BLaER1 (cell line): ENCODE results near the gene LRRC4C.

ENCODE experiments used
- H3K27ac ChIP-seq: shearing (Covaris generic); formaldehyde crosslinking; 2 replicates; pipeline ENCODE4 v1.8.1; 2022
- H3K27me3 ChIP-seq: shearing (Covaris generic); formaldehyde crosslinking; 2 replicates; pipeline ENCODE4 v1.8.1; 2022
- H3K36me3 ChIP-seq: shearing (Covaris generic); formaldehyde crosslinking; 2 replicates; pipeline ENCODE4 v1.8.1; 2022
- H3K4me1 ChIP-seq: shearing (Covaris generic); formaldehyde crosslinking; 2 replicates; pipeline ENCODE4 v1.8.1; 2022
- H3K4me2 ChIP-seq: shearing (Covaris generic); formaldehyde crosslinking; 2 replicates; pipeline ENCODE4 v1.8.1; 2022
- H3K4me3 ChIP-seq: shearing (Covaris generic); formaldehyde crosslinking; 2 replicates; pipeline ENCODE4 v1.8.1; 2022
- H3K9ac ChIP-seq: shearing (Covaris generic); formaldehyde crosslinking; 2 replicates; pipeline ENCODE4 v1.8.1; 2022
- H3K9me3 ChIP-seq: shearing (Covaris generic); formaldehyde crosslinking; 2 replicates; pipeline ENCODE4 v1.8.1; 2022
- H4K20me1 ChIP-seq: shearing (Covaris generic); formaldehyde crosslinking; 2 replicates; pipeline ENCODE4 v1.8.1; 2022
- Cebpa-rat ChIP-seq: shearing (Covaris generic); IDR thresholded peaks from 2 replicates; pipeline ENCODE4 v1.8.1; 2022

LRRC4C gene

GRCh38 chr11:41458641-41459040 lies 811 bp downstream of the LRRC4C start:
- no peak overlapping the region for H3K4me3 ChIP-seq
- no peak for TF ChIP-seq Cebpa-rat
- no peak overlapping the region for H3K27ac ChIP-seq
- H3K9me3 ChIP-seq = no peaks in the 10 kb centered on the region
- H3K4me1 ChIP-seq = no peaks in the 10 kb centered on the region
- H3K36me3 ChIP-seq = no peaks in the 10 kb centered on the region
- H3K4me2 ChIP-seq = no peak overlapping the region
- H3K9ac ChIP-seq = no peak overlapping the region
- H3K27me3 ChIP-seq = peaks cover 9% of the 10 kb centered on the region; the same call in 1 of the 2 replicates
- H4K20me1 ChIP-seq = no peaks in the 10 kb centered on the region

GRCh38 chr11:41458154-41458553 lies 1.3 kb downstream of the LRRC4C start:
- Histone ChIP-seq H3K4me1 (no peaks in the 10 kb centered on the region), H3K27me3 (peaks cover 9% of the 10 kb centered on the region; the same call in 1 of the 2 replicates), H3K36me3 (no peaks in the 10 kb centered on the region), H3K9me3 (no peaks in the 10 kb centered on the region), H3K4me3 (no peak overlapping the region), H3K27ac (no peak overlapping the region), H3K9ac (no peak overlapping the region), H3K4me2 (no peak overlapping the region), H4K20me1 (no peaks in the 10 kb centered on the region)
- TF ChIP-seq Cebpa-rat = no peak

GRCh38 chr11:41457216-41458014 lies 2.0 kb downstream of the LRRC4C start:
- no peaks in the 10 kb centered on the region for H3K9me3 ChIP-seq
- H3K27ac ChIP-seq = no peak overlapping the region
- TF ChIP-seq Cebpa-rat = no peak
- H3K4me2 ChIP-seq = no peak overlapping the region
- H3K9ac ChIP-seq = no peak overlapping the region
- H3K27me3 ChIP-seq = peaks cover 9% of the 10 kb centered on the region; the same call in 1 of the 2 replicates
- no peak overlapping the region for H3K4me3 ChIP-seq
- no peaks in the 10 kb centered on the region for H3K4me1 ChIP-seq
- H3K36me3 ChIP-seq = no peaks in the 10 kb centered on the region
- H4K20me1 ChIP-seq = no peaks in the 10 kb centered on the region

GRCh38 chr11:41456269-41456668 lies 3.2 kb downstream of the LRRC4C start:
- no peak overlapping the region for H3K4me2 ChIP-seq
- no peak overlapping the region for H3K4me3 ChIP-seq
- no peaks in the 10 kb centered on the region for H3K36me3 ChIP-seq
- no peak for TF ChIP-seq Cebpa-rat
- H3K9me3 ChIP-seq = no peaks in the 10 kb centered on the region
- no peaks in the 10 kb centered on the region for H3K4me1 ChIP-seq
- no peaks in the 10 kb centered on the region for H4K20me1 ChIP-seq
- peaks cover 9% of the 10 kb centered on the region; the same call in 1 of the 2 replicates for H3K27me3 ChIP-seq
- no peak overlapping the region for H3K9ac ChIP-seq
- H3K27ac ChIP-seq = no peak overlapping the region

- Histone ChIP-seq H3K36me3 (no peaks in the 10 kb centered on the region), H3K9ac (no peak overlapping the region), H3K27ac (no peak overlapping the region), H3K4me1 (no peaks in the 10 kb centered on the region), H3K27me3 (no peaks in the 10 kb centered on the region), H3K9me3 (no peaks in the 10 kb centered on the region), H3K4me2 (no peak overlapping the region), H3K4me3 (no peak overlapping the region), H4K20me1 (no peaks in the 10 kb centered on the region)
- TF ChIP-seq Cebpa-rat = no peak
These were observed 8.4 kb downstream of the LRRC4C start for GRCh38 chr11:41451011-41451410.

GRCh38 chr11:41449483-41450050 lies 9.9 kb downstream of the LRRC4C start:
- H3K4me2 ChIP-seq = no peak overlapping the region
- H3K36me3 ChIP-seq = no peaks in the 10 kb centered on the region
- no peaks in the 10 kb centered on the region for H4K20me1 ChIP-seq
- no peaks in the 10 kb centered on the region for H3K9me3 ChIP-seq
- H3K4me1 ChIP-seq = no peaks in the 10 kb centered on the region
- H3K27ac ChIP-seq = no peak overlapping the region
- no peak overlapping the region for H3K9ac ChIP-seq
- H3K27me3 ChIP-seq = no peaks in the 10 kb centered on the region
- no peak overlapping the region for H3K4me3 ChIP-seq
- TF ChIP-seq Cebpa-rat = no peak

GRCh38 chr11:41446566-41446965 lies 12.9 kb downstream of the LRRC4C start:
- no peaks in the 10 kb centered on the region for H4K20me1 ChIP-seq
- no peaks in the 10 kb centered on the region for H3K27me3 ChIP-seq
- H3K36me3 ChIP-seq = no peaks in the 10 kb centered on the region
- H3K9ac ChIP-seq = no peak overlapping the region
- H3K27ac ChIP-seq = no peak overlapping the region
- no peak overlapping the region for H3K4me3 ChIP-seq
- no peak for TF ChIP-seq Cebpa-rat
- H3K9me3 ChIP-seq = no peaks in the 10 kb centered on the region
- no peak overlapping the region for H3K4me2 ChIP-seq
- no peaks in the 10 kb centered on the region for H3K4me1 ChIP-seq

- Histone ChIP-seq H3K36me3 (no peaks in the 10 kb centered on the region), H3K4me3 (no peak overlapping the region), H3K9ac (no peak overlapping the region), H3K27me3 (no peaks in the 10 kb centered on the region), H3K27ac (no peak overlapping the region), H4K20me1 (no peaks in the 10 kb centered on the region), H3K4me2 (no peak overlapping the region), H3K4me1 (no peaks in the 10 kb centered on the region), H3K9me3 (no peaks in the 10 kb centered on the region)
- no peak for TF ChIP-seq Cebpa-rat
These were observed 13.3 kb downstream of the LRRC4C start for GRCh38 chr11:41446107-41446506.

GRCh38 chr11:41437006-41437490 lies 22.4 kb downstream of the LRRC4C start:
- no peak overlapping the region for H3K9ac ChIP-seq
- no peaks in the 10 kb centered on the region; the same call in 1 of the 2 replicates for H3K4me1 ChIP-seq
- no peak overlapping the region for H3K27ac ChIP-seq
- no peak overlapping the region for H3K4me3 ChIP-seq
- H3K36me3 ChIP-seq = no peaks in the 10 kb centered on the region
- no peaks in the 10 kb centered on the region for H3K9me3 ChIP-seq
- no peaks in the 10 kb centered on the region for H3K27me3 ChIP-seq
- H3K4me2 ChIP-seq = no peak overlapping the region
- H4K20me1 ChIP-seq = no peaks in the 10 kb centered on the region
- no peak for TF ChIP-seq Cebpa-rat

- no peak for TF ChIP-seq Cebpa-rat
- Histone ChIP-seq H3K36me3 (no peaks in the 10 kb centered on the region), H3K9me3 (no peaks in the 10 kb centered on the region), H3K9ac (no peak overlapping the region), H4K20me1 (no peaks in the 10 kb centered on the region), H3K27ac (no peak overlapping the region), H3K27me3 (no peaks in the 10 kb centered on the region), H3K4me1 (no peaks in the 10 kb centered on the region; the same call in 1 of the 2 replicates), H3K4me3 (no peak overlapping the region), H3K4me2 (no peak overlapping the region)
These were observed 23.9 kb downstream of the LRRC4C start for GRCh38 chr11:41435531-41435930.
